ENCODE measurements around the gene KLHL26.

DNA sequence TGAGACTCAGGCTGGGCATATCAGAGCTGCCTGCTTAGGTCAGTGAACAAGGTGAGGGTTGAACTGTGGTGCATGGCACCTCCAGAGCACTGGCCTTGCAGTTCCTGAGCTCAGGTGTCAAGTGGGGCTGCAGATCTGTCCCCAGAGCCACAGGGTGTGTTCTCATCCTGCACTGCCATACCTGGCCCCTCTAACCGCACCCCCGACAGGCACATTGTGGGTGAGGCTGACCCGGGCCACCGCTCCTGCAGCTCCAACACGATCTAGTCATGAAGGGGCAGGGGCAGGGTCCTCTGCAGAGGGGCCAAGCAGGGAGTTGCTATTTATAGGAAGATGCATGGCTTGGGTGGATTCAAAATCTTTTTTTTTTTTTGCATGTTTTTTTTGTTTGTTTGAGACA lies 30.0 kb downstream of the KLHL26 start:
- TF ChIP-seq BCL6 (CRISPR knock-in tag; IDR thresholded peaks at IDR 0.05): no peak
- TF ChIP-seq, protein P1, sequence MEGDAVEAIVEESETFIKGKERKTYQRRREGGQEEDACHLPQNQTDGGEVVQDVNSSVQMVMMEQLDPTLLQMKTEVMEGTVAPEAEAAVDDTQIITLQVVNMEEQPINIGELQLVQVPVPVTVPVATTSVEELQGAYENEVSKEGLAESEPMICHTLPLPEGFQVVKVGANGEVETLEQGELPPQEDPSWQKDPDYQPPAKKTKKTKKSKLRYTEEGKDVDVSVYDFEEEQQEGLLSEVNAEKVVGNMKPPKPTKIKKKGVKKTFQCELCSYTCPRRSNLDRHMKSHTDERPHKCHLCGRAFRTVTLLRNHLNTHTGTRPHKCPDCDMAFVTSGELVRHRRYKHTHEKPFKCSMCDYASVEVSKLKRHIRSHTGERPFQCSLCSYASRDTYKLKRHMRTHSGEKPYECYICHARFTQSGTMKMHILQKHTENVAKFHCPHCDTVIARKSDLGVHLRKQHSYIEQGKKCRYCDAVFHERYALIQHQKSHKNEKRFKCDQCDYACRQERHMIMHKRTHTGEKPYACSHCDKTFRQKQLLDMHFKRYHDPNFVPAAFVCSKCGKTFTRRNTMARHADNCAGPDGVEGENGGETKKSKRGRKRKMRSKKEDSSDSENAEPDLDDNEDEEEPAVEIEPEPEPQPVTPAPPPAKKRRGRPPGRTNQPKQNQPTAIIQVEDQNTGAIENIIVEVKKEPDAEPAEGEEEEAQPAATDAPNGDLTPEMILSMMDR (IDR thresholded peaks at IDR 0.05 in 2 of 3, conservative IDR thresholded peaks at IDR 0.05 in 1 of 3; ENCODE audit: insufficient read depth in 2 of 3, low read depth in 1 of 3, low read length in 3 of 3): no peak
- TF ChIP-seq NRF1 (conservative IDR thresholded peaks at IDR 0.05 in 1 of 2, IDR thresholded peaks at IDR 0.05 in 1 of 2): no peak
- no peak for TF ChIP-seq ZNF274 (IDR thresholded peaks at IDR 0.05; ENCODE audit: borderline replicate concordance, low read depth, low read length)
- no peak for TF ChIP-seq SRSF1 (IDR thresholded peaks at IDR 0.05; ENCODE audit: low read depth, low read length)
